Spleen (tissue), 11 donors: ENCODE results near the gene COL4A1. TPM values are rescaled to one million over a fixed set of nuclear protein-coding genes. Genes with fewer than 3 reads are reported as not detected.

Source experiments
- DNase-seq: peaks from one replicate; pipeline ENCODE4 v3.0.0-alpha.2; 2020
- H3K27ac ChIP-seq, 8 donors: fragments of 200-600 bp; sonication (generic) in 7 of 8; 1 replicate in 4 of 8; 2 replicates in 4 of 8; pipeline versions ENCODE4 v1.5.0 to v1.8.0; 2016 to 2021; ENCODE audit warnings: inconsistent platforms in 4 of 8, mild to moderate bottlenecking in 4 of 8, moderate library complexity in 1 of 8
- H3K27me3 ChIP-seq, 7 donors: fragments of 200-600 bp; sonication (generic) in 6 of 7; replicated peaks in 1 of 7; 1 replicate in 4 of 7; 2 replicates in 3 of 7; pipeline versions ENCODE4 v1.5.0 to v1.8.0; 2016 to 2021; ENCODE audit warnings: inconsistent platforms in 3 of 7, mild to moderate bottlenecking in 1 of 7
- H3K36me3 ChIP-seq, 6 donors: fragments of 200-600 bp; sonication (generic) in 5 of 6; 1 replicate in 4 of 6; 2 replicates in 2 of 6; pipeline versions ENCODE4 v1.5.0 to v1.8.0; 2016 to 2021; ENCODE audit warnings: inconsistent platforms in 2 of 6
- H3K4me1 ChIP-seq, 6 donors: fragments of 200-600 bp; sonication (generic) in 5 of 6; 1 replicate in 3 of 6; 2 replicates in 3 of 6; pipeline versions ENCODE4 v1.5.0 to v1.8.0; 2016 to 2021; ENCODE audit warnings: inconsistent platforms in 3 of 6
- H3K4me3 ChIP-seq, 8 donors: fragments of 200-600 bp; sonication (generic) in 7 of 8; 1 replicate in 4 of 8; 2 replicates in 4 of 8; pipeline versions ENCODE4 v1.5.0 to v1.8.0; 2016 to 2021; ENCODE audit warnings: inconsistent platforms in 4 of 8, mild to moderate bottlenecking in 4 of 8, moderate library complexity in 2 of 8
- H3K9me3 ChIP-seq, 8 donors: fragments of 200-600 bp; sonication (generic) in 7 of 8; 1 replicate in 4 of 8; 2 replicates in 4 of 8; pipeline versions ENCODE4 v1.5.0 to v1.8.0; 2016 to 2021; ENCODE audit warnings: inconsistent platforms in 4 of 8
- CTCF ChIP-seq, 11 experiments: fragments of 200-600 bp in 7 of 11; fragments of 450-650 bp in 4 of 11; sonication (generic) in 4 of 11; IDR thresholded peaks in 8 of 11; conservative IDR thresholded peaks in 3 of 11; 1 replicate in 7 of 11; 2 replicates in 4 of 11; pipeline versions ENCODE4 v1.4.0 to v1.8.0; 2016 to 2021; ENCODE audit warnings: antibody characterized with exemption in 11 of 11, inconsistent platforms in 4 of 11, mild to moderate bottlenecking in 1 of 11
- POLR2A ChIP-seq, 3 donors: fragments of 450-650 bp; IDR thresholded peaks; one replicate each; pipeline ENCODE4 v1.5.1; 2017; ENCODE audit warnings: antibody characterized with exemption in 3 of 3, mild to moderate bottlenecking in 1 of 3
- POLR2AphosphoS5 ChIP-seq, 3 donors: sonication (generic); formaldehyde crosslinking; IDR thresholded peaks; one replicate each; pipeline ENCODE4 v1.5.1; 2017; ENCODE audit warnings: antibody characterized with exemption in 3 of 3
- WGBS, 5 donors: extraction: QIAGEN DNeasy Blood & Tissue Kit in 3 of 5; methylation state at CpG; one replicate each; pipeline versions ENCODE4 v1.1.5 to v1.1.7; 2013 to 2018; 5-methylcytosine and 5-hydroxymethylcytosine counted together
- intact Hi-C: fragments of 100-400 bp; cut with DNase I; formaldehyde crosslinking; loops from one replicate; pipeline ENCODE4 v1.15.0; 2023; ENCODE audit warnings: low total_unique reads
- microRNA-seq, 3 donors: library from miRNA; unstranded; fragments of <30 nt; microRNA quantifications; one replicate each; pipeline versions ENCODE4 to v1.1.0, GENCODE V29; 2019 to 2020
- polyA plus RNA-seq, 3 donors: library from polyadenylated mRNA; stranded (reverse); fragments of 200-250 nt; gene quantifications; one replicate each; pipeline ENCODE4 v1.2.1, GENCODE V29; 2013
- small RNA-seq, 4 donors: library from RNA; depleted of rRNA; stranded (forward); fragments of <200 nt; gene quantifications; one replicate each; pipeline ENCODE3, GENCODE V24; 2016
- total RNA-seq, 7 donors: library from RNA; depleted of rRNA in 3 of 7; stranded (reverse); fragments of >200 nt in 3 of 7; fragmentation: NEBNext Ultra II Directional in 4 of 7; extraction: Animal tissue kit (Norgen Biotek cat#: 25700) in 4 of 7; gene quantifications; one replicate each; pipeline versions ENCODE4 v1.1.0 to v1.2.1, GENCODE V29; 2016 to 2021
- donor health status: healthy with polysubstance abuse.
- donor health status: DM: no; HTN: no; CAD: no; lungs with moderate emphysema.
- donor health status: DM: no; HTN: no; CAD: no.
- donor health status: Bipolar disorder and iron deficiency.
- donor health status: healthy.
- donor health status: DM: no; HTN: no; CAD: no.
- donor health status: DM: yes; HTN: yes; CAD: no.

COL4A1 gene
- total and polyA plus RNA-seq, 10 donors, result 37.9 to 959 (median 340) TPM

DNA sequence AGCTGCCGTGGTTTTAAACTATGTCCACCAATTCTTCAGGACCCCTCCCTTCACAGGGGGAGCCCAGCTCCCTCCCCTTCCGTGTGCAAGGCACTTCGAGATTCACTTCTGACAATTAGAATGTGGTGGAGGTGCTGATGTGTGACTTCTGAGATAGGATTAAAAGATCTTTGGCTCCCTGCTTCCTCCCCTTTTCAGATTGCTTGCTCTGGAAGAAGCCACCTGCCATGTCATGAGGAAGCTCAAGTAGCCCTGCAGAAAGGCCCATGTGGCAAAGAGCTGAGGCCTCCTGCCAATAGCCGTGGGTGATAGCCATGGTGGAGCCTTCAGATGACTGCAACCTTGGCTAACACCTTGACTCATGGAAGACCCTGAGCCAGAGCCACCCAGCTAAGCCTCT lies 204.9 kb downstream of the COL4A1 start:
- 83 to 93% (median 91%) methylated on average over 4 of the region's 4 CpGs for WGBS, 5 donors
- intact Hi-C loops, result no loop called here

DNA sequence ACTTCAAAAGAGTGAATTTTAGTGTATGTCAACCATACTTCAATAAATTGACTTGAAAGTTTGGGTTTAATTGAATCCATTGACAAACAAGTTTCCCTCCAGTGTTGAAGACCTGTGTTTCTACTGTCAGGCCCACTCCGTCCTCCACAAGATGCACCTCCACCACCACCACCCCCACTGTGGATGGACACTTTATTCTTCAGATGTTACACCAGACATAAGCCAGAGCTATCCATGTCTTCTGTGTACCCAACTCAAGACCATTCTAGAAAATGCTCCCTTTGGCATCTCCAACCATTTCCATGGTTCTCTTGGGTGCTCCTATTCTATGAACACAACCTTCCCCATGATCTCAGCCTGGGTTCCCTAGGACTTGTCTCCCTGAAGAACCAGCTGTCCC lies 207.0 kb downstream of the COL4A1 start:
- Histone ChIP-seq H3K4me1 (no peaks in the 10 kb centered on the region), H3K9me3 (peaks cover 0 to 51% (median 34%) of the 10 kb centered on the region in 8 donors), H3K4me3 (no peak overlapping the region), H3K36me3 (no peaks in the 10 kb centered on the region), H3K27me3 (no peaks in the 10 kb centered on the region), H3K27ac (no peak overlapping the region)
- WGBS, 5 donors, result 68 to 95% (median 92%) methylated on average over 1 of the region's 1 CpG
- TF ChIP-seq POLR2AphosphoS5 (IDR thresholded peaks at IDR 0.05) (no peak), CTCF (IDR thresholded peaks at IDR 0.05 in 8 of 11, conservative IDR thresholded peaks at IDR 0.05 in 3 of 11) (no peak), POLR2A (IDR thresholded peaks at IDR 0.05) (no peak)
- no peak for DNase-seq
- intact Hi-C loops, result no loop called here

More for the DNA sequence above, 204.9 kb downstream of the COL4A1 start:
- Histone ChIP-seq H3K4me1 (no peaks in the 10 kb centered on the region), H3K9me3 (peaks cover 0 to 51% (median 34%) of the 10 kb centered on the region in 8 donors), H3K27me3 (no peaks in the 10 kb centered on the region), H3K4me3 (no peak overlapping the region), H3K36me3 (no peaks in the 10 kb centered on the region), H3K27ac (no peak overlapping the region)
- no peak for TF ChIP-seq POLR2A (IDR thresholded peaks at IDR 0.05)
- TF ChIP-seq POLR2AphosphoS5 (IDR thresholded peaks at IDR 0.05), result no peak
- no peak for TF ChIP-seq CTCF (IDR thresholded peaks at IDR 0.05 in 8 of 11, conservative IDR thresholded peaks at IDR 0.05 in 3 of 11)
- no peak for DNase-seq

Small RNA genes within 50 kb of the gene (microRNA-seq; reads per million reads assigned to microRNA genes)
- gene MIR8073, result 0 reads per million in 3 donors

Small RNA genes within 50 kb of the gene (small RNA-seq; reads per million reads assigned to genes)
- 0 reads per million in 4 donors for gene MIR8073

Other genes starting within 250 kb of the COL4A1 start
- 100 to 1,000 TPM; 296 to 712 (median 410) TPM for gene COL4A2, start 127 bp upstream of the COL4A1 start, total RNA-seq
- gene COL4A2, start 127 bp upstream of the COL4A1 start, polyA plus RNA-seq, result 100 to 1,000 TPM in 1 of 3 donors, 10 to 100 TPM in 2; 52.6 to 116 (median 76.3) TPM